ENCODE results near the gene PTPRE. TPM values are rescaled to one million over a fixed set of nuclear protein-coding genes. Genes with fewer than 3 reads are reported as not detected.

The PTPRE gene
- total and polyA plus RNA-seq, 8 donors: 1.0 to 7.1 (median 2.1) TPM

GRCh38 chr10:128029290-128029651 lies 122.4 kb downstream of the PTPRE start:
- intact Hi-C loops (cut with DNase I): no loop called here
- FAIRE-seq (no peak), DNase-seq (no peak), ATAC-seq (no peak)
- Histone ChIP-seq H3K27ac (no peak overlapping the region), H3K4me1 (no peaks in the 10 kb centered on the region), H3K27me3 (peaks cover 0 to 4% (median 0%) of the 10 kb centered on the region in 4 donors), H3K36me3 (no peaks in the 10 kb centered on the region), H3K9me3 (no peaks in the 10 kb centered on the region), H3K4me3 (no peak overlapping the region)
- WGBS, 2 donors: 56 to 64% methylated on average over 7 of the region's 7 CpGs
- no peak for TF ChIP-seq CTCF (IDR thresholded peaks at IDR 0.05)

GRCh38 chr10:128029731-128030369 lies 122.9 kb downstream of the PTPRE start:
- H3K27ac ChIP-seq: no peak overlapping the region
- no peaks in the 10 kb centered on the region for H3K9me3 ChIP-seq
- no peak for TF ChIP-seq CTCF (IDR thresholded peaks at IDR 0.05)
- WGBS, 2 donors: 62% methylated on average over 17 of the region's 17 CpGs
- intact Hi-C loops (cut with DNase I): no loop called here
- H3K36me3 ChIP-seq: no peaks in the 10 kb centered on the region
- no peak overlapping the region for H3K4me3 ChIP-seq
- no peaks in the 10 kb centered on the region for H3K4me1 ChIP-seq
- ATAC-seq (no peak), FAIRE-seq (no peak), DNase-seq (no peak)
- H3K27me3 ChIP-seq: peaks cover 0 to 4% (median 2%) of the 10 kb centered on the region in 4 donors

- FAIRE-seq (no peak), DNase-seq (no peak), ATAC-seq (no peak)
- Histone ChIP-seq H3K27me3 (peaks cover 0 to 6% (median 2%) of the 10 kb centered on the region in 4 donors), H3K36me3 (no peaks in the 10 kb centered on the region), H3K4me3 (no peak overlapping the region), H3K9me3 (no peaks in the 10 kb centered on the region), H3K27ac (no peak overlapping the region), H3K4me1 (no peaks in the 10 kb centered on the region)
- WGBS, 2 donors: 76 to 79% methylated on average over 16 to 17 of the region's 17 CpGs
- TF ChIP-seq CTCF (IDR thresholded peaks at IDR 0.05): no peak
- intact Hi-C loops (cut with DNase I): no loop called here
Observed at GRCh38 chr10:128030498-128031072, 123.7 kb downstream of the PTPRE start.

- WGBS, 2 donors: 58 to 66% methylated on average over 9 of the region's 9 CpGs
- Histone ChIP-seq H3K4me3 (no peak overlapping the region), H3K4me1 (no peaks in the 10 kb centered on the region), H3K27ac (no peak overlapping the region), H3K27me3 (peaks cover 0 to 6% (median 2%) of the 10 kb centered on the region in 4 donors), H3K9me3 (no peaks in the 10 kb centered on the region), H3K36me3 (no peaks in the 10 kb centered on the region)
- FAIRE-seq (no peak), DNase-seq (no peak), ATAC-seq (no peak)
- TF ChIP-seq CTCF (IDR thresholded peaks at IDR 0.05): no peak
- intact Hi-C loops (cut with DNase I): no loop called here
Observed at GRCh38 chr10:128031216-128031615, 124.3 kb downstream of the PTPRE start.

GRCh38 chr10:128032466-128032865 lies 125.6 kb downstream of the PTPRE start:
- WGBS, 2 donors: 56 to 75% methylated on average over 5 of the region's 5 CpGs
- no peaks in the 10 kb centered on the region for H3K9me3 ChIP-seq
- H3K36me3 ChIP-seq: no peaks in the 10 kb centered on the region
- DNase-seq: no peak
- FAIRE-seq: no peak
- intact Hi-C loops (cut with DNase I): no loop called here
- H3K4me1 ChIP-seq: no peaks in the 10 kb centered on the region
- ATAC-seq: no peak
- no peak overlapping the region for H3K4me3 ChIP-seq
- H3K27me3 ChIP-seq: peaks cover 0 to 6% (median 2%) of the 10 kb centered on the region in 4 donors
- no peak overlapping the region for H3K27ac ChIP-seq
- no peak for TF ChIP-seq CTCF (IDR thresholded peaks at IDR 0.05)

Data from pancreas (tissue), 10 donors.